HepG2 (cell line): ENCODE results near the gene ZBTB43. TPM values are rescaled to one million over a fixed set of nuclear protein-coding genes. Genes with fewer than 3 reads are reported as not detected.

Experiments
- BCL6 ChIP-seq: IDR thresholded peaks from 2 replicates; pipeline ENCODE4 v1.6.1; 2016; ENCODE audit warnings: missing genetic modification reagents, missing compliant biosample characterization
- ERF ChIP-seq: IDR thresholded peaks from 2 replicates; pipeline ENCODE4 v1.6.1; 2018; ENCODE audit warnings: missing biosample characterization, missing genetic modification reagents
- HIVEP1 ChIP-seq: sonication (generic); formaldehyde crosslinking; IDR thresholded peaks from 2 replicates; pipeline ENCODE4 v1.4.0; 2020; ENCODE audit warnings: mild to moderate bottlenecking, missing genetic modification reagents
- IKZF4 ChIP-seq: sonication (generic); formaldehyde crosslinking; IDR thresholded peaks from 2 replicates; pipeline ENCODE4 v1.5.1; 2020; ENCODE audit warnings: borderline replicate concordance, mild to moderate bottlenecking, low read depth, missing genetic modification reagents; ENCODE audit errors: not compliant biosample characterization
- NFRKB ChIP-seq: fragments of 450-650 bp; IDR thresholded peaks from 2 replicates; pipeline ENCODE4 v1.6.1; 2017
- SNAI1 ChIP-seq: sonication (generic); formaldehyde crosslinking; IDR thresholded peaks from 2 replicates; pipeline ENCODE4 v1.5.0; 2020; ENCODE audit warnings: mild to moderate bottlenecking, missing genetic modification reagents, borderline replicate concordance
- SOX13 ChIP-seq, 3 experiments: fragments of 450-650 bp in 1 of 3; sonication (generic) in 1 of 3; formaldehyde crosslinking in 1 of 3; IDR thresholded peaks in 2 of 3; conservative IDR thresholded peaks in 1 of 3; 2 replicates each; pipeline versions ENCODE4 v1.5.0 to v1.6.1; 2016 to 2020; ENCODE audit warnings: antibody characterized with exemption in 1 of 3, mild to moderate bottlenecking in 1 of 3, missing compliant biosample characterization in 1 of 3, missing genetic modification reagents in 1 of 3, moderate library complexity in 1 of 3
- SRSF4 ChIP-seq: fragments of 200-400 bp; formaldehyde crosslinking; IDR thresholded peaks from one replicate; pipeline ENCODE4 v1.6.1; 2018; ENCODE audit warnings: mild to moderate bottlenecking, low read depth, low read length, moderate library complexity; ENCODE audit not compliant: poor library complexity, severe bottlenecking
- YEATS2 ChIP-seq: sonication (generic); formaldehyde crosslinking; IDR thresholded peaks from 2 replicates; pipeline ENCODE4 v1.4.0; 2020; ENCODE audit warnings: missing genetic modification reagents, borderline replicate concordance
- ZNF124 ChIP-seq: sonication (generic); formaldehyde crosslinking; IDR thresholded peaks from 2 replicates; pipeline ENCODE4 v1.4.0; 2020; ENCODE audit warnings: missing genetic modification reagents
- ZNF709 ChIP-seq: sonication (generic); formaldehyde crosslinking; IDR thresholded peaks from 2 replicates; pipeline ENCODE4 v1.5.0; 2020; ENCODE audit warnings: mild to moderate bottlenecking, missing genetic modification reagents
- ZSCAN9 ChIP-seq: IDR thresholded peaks from 2 replicates; pipeline ENCODE4 v1.6.1; 2016; ENCODE audit warnings: borderline replicate concordance
- polyA plus RNA-seq, 8 experiments: library from polyadenylated mRNA; depleted of rRNA in 3 of 8; stranded (reverse) in 7 of 8; unstranded in 1 of 8; fragments of >200 nt; fragmentation: Illumina TruSeq in 4 of 8; extraction: Trizol in 4 of 8; gene quantifications; 2 replicates each; pipeline versions ENCODE4 v1.2.1 to v1.2.3, GENCODE V29; 2011 to 2016; ENCODE audit warnings: low read depth in 4 of 8, missing spikeins in 1 of 8, mixed read lengths in 1 of 8; ENCODE audit not compliant: insufficient read depth in 1 of 8
- total RNA-seq, 5 experiments: library from RNA; depleted of rRNA; stranded (reverse); fragments of >200 nt; fragmentation: Illumina TruSeq; extraction: Trizol; gene quantifications; 2 replicates each; pipeline ENCODE4 v1.2.3, GENCODE V29; 2016; ENCODE audit warnings: low read depth in 1 of 5
- TF ChIP-seq, protein P1 (sequence below): sonication (generic); formaldehyde crosslinking; IDR thresholded peaks from 2 replicates; pipeline ENCODE4 v1.8.1; 2023; ENCODE audit warnings: mild to moderate bottlenecking, missing genetic modification reagents
- TF ChIP-seq, protein P2 (sequence below): IDR thresholded peaks from 2 replicates; pipeline ENCODE4 v1.6.1; 2016; ENCODE audit warnings: missing compliant biosample characterization, missing genetic modification reagents, borderline replicate concordance
- TF ChIP-seq, protein P3 (sequence below): IDR thresholded peaks from 2 replicates; pipeline ENCODE4 v1.6.1; 2016; ENCODE audit warnings: missing biosample characterization, missing genetic modification reagents, low read depth
- TF ChIP-seq, protein P4 (sequence below), 2 experiments: sonication (generic) in 1 of 2; formaldehyde crosslinking in 1 of 2; IDR thresholded peaks; 2 replicates each; pipeline versions ENCODE4 v1.5.1 to v1.6.1; 2011 to 2020; ENCODE audit warnings: borderline replicate concordance in 1 of 2, low read depth in 1 of 2, low read length in 1 of 2, mild to moderate bottlenecking in 1 of 2, missing genetic modification reagents in 1 of 2, moderate library complexity in 1 of 2
- TF ChIP-seq, protein P5 (sequence below): sonication (generic); formaldehyde crosslinking; IDR thresholded peaks from 2 replicates; pipeline ENCODE4 v1.5.1; 2020; ENCODE audit warnings: missing genetic modification reagents, mild to moderate bottlenecking, borderline replicate concordance
- TF ChIP-seq, protein P6 (sequence below): IDR thresholded peaks from 2 replicates; pipeline ENCODE4 v1.6.1; 2016; ENCODE audit warnings: low read depth, borderline replicate concordance

The ZBTB43 gene
- total and polyA plus RNA-seq, 2 of the 13 experiments (the other 11 are each of a cell fraction or from before 2014, with no cell fraction given), result 7.1 to 31.4 TPM

DNA sequence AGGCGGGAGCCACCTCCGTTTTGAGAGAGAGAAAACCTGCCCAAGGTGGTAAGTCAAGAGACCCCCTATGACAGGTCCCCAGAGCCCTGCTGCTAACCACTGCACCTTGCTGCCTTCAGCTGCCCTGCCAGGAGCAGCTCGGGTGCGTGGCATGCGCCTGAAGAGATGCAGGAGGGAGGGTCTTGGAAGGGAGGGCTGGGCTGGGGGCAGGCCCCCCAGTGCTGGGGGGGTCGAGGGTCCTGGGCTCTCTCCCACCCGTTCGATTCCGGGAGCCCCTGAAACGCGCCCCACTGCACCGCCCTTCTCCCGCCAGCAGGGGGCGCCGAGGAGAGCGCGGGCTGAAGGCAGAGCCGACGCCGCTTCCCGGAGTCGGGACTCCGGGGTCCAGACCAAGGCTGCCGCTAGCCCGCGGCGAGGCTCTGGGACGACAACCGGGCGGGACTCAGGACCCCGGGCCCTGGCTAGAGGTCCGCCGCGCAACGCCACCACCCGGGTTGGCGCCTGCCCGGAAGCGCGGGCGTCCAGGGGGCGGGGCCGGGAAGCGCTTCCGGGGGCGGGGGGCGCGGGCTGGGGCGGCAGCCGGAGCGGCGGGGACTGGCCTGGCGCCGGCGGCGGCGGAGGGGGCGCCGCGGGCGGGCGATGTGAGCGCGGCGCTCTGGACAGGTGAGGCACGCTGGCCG is 55.4 kb downstream of the ZBTB43 start, which contains the start of gene ZBTB34 (continued):
- TF ChIP-seq, protein P1, sequence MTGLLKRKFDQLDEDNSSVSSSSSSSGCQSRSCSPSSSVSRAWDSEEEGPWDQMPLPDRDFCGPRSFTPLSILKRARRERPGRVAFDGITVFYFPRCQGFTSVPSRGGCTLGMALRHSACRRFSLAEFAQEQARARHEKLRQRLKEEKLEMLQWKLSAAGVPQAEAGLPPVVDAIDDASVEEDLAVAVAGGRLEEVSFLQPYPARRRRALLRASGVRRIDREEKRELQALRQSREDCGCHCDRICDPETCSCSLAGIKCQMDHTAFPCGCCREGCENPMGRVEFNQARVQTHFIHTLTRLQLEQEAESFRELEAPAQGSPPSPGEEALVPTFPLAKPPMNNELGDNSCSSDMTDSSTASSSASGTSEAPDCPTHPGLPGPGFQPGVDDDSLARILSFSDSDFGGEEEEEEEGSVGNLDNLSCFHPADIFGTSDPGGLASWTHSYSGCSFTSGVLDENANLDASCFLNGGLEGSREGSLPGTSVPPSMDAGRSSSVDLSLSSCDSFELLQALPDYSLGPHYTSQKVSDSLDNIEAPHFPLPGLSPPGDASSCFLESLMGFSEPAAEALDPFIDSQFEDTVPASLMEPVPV (CRISPR knock-in tag), result 0 out of 2 replicates have a peak, but pooled peaks have one; percentile 24
- TF ChIP-seq BCL6 (CRISPR knock-in tag) (0 out of 2 replicates have a peak, but pooled peaks have one; percentile 15), YEATS2 (CRISPR knock-in tag) (peak; percentile 61; the same call in 1 of the 2 replicates), ZNF709 (CRISPR knock-in tag) (peak; percentile 50; the same call in 1 of the 2 replicates), SOX13 (IDR thresholded peaks at IDR 0.05) (no peak), SOX13 (CRISPR knock-in tag; conservative IDR thresholded peaks at IDR 0.05 in 1 of 2, IDR thresholded peaks at IDR 0.05 in 1 of 2) (peak in 1 of 2 experiments; percentile 14; a peak in 1 of 4 replicates), ZSCAN9 (CRISPR knock-in tag) (peak; percentile 53; the same call in 1 of the 2 replicates), IKZF4 (CRISPR knock-in tag) (peak; percentile 49), SNAI1 (CRISPR knock-in tag) (0 out of 2 replicates have a peak, but pooled peaks have one; percentile 33), ZNF124 (CRISPR knock-in tag) (no peak), ERF (CRISPR knock-in tag) (peak; percentile 66; the same call in 1 of the 2 replicates), HIVEP1 (CRISPR knock-in tag) (peak; percentile 26; the same call in 1 of the 2 replicates), SRSF4 (no peak), NFRKB (no peak)
- TF ChIP-seq, protein P2, sequence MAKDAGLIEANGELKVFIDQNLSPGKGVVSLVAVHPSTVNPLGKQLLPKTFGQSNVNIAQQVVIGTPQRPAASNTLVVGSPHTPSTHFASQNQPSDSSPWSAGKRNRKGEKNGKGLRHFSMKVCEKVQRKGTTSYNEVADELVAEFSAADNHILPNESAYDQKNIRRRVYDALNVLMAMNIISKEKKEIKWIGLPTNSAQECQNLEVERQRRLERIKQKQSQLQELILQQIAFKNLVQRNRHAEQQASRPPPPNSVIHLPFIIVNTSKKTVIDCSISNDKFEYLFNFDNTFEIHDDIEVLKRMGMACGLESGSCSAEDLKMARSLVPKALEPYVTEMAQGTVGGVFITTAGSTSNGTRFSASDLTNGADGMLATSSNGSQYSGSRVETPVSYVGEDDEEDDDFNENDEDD, result peak; percentile 51; the same call in 1 of the 2 replicates
- TF ChIP-seq, protein P3, sequence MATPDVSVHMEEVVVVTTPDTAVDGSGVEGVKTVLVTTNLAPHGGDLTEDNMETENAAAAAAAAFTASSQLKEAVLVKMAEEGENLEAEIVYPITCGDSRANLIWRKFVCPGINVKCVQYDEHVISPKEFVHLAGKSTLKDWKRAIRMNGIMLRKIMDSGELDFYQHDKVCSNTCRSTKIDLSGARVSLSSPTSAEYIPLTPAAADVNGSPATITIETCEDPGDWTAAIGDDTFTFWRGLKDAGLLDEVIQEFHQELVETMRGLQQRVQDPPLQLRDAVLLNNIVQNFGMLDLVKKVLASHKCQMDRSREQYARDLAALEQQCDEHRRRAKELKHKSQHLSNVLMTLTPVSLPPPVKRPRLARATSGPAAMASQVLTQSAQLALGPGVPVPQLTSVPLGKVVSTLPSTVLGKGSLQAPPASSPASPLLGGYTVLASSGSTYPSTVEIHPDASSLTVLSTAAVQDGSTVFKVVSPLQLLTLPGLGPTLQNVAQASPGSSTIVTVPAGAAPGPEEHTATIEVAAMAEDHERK, result no peak
- TF ChIP-seq, protein P4, sequence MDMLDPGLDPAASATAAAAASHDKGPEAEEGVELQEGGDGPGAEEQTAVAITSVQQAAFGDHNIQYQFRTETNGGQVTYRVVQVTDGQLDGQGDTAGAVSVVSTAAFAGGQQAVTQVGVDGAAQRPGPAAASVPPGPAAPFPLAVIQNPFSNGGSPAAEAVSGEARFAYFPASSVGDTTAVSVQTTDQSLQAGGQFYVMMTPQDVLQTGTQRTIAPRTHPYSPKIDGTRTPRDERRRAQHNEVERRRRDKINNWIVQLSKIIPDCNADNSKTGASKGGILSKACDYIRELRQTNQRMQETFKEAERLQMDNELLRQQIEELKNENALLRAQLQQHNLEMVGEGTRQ (IDR thresholded peaks at IDR 0.05; ENCODE audit: low read depth, low read length), result no peak
- TF ChIP-seq, protein P4 (CRISPR knock-in tag; IDR thresholded peaks at IDR 0.05; ENCODE audit: borderline replicate concordance), result no peak
- TF ChIP-seq, protein P5, sequence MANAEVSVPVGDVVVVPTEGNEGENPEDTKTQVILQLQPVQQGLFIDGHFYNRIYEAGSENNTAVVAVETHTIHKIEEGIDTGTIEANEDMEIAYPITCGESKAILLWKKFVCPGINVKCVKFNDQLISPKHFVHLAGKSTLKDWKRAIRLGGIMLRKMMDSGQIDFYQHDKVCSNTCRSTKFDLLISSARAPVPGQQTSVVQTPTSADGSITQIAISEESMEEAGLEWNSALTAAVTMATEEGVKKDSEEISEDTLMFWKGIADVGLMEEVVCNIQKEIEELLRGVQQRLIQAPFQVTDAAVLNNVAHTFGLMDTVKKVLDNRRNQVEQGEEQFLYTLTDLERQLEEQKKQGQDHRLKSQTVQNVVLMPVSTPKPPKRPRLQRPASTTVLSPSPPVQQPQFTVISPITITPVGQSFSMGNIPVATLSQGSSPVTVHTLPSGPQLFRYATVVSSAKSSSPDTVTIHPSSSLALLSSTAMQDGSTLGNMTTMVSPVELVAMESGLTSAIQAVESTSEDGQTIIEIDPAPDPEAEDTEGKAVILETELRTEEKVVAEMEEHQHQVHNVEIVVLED, result 0 out of 2 replicates have a peak, but pooled peaks have one; percentile 35
- TF ChIP-seq, protein P6, sequence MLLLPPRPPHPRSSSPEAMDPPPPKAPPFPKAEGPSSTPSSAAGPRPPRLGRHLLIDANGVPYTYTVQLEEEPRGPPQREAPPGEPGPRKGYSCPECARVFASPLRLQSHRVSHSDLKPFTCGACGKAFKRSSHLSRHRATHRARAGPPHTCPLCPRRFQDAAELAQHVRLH (CRISPR knock-in tag), result peak; percentile 81; the same call in 1 of the 2 replicates
